GM21390 (cell line): ENCODE data around the gene RHOT2.
A peak's percentile ranks its signal among the peaks of the same experiment; 100 is the strongest.
"Not testable (repeated sequence)": the region's sequence is repeated elsewhere in the genome, so short reads cannot be mapped to it uniquely, and the experiment has no call there.

ENCODE experiments used
- ATAC-seq: cut with Tn5 transposase; IDR thresholded peaks from one replicate; pipeline ENCODE4 v1.9.1; 2021; ENCODE audit not compliant: unreplicated experiment

The RHOT2 gene

GRCh38 chr16:712740-713250 is 44.9 kb downstream of the RHOT2 start:
- ATAC-seq = not testable (repeated sequence)

DNA sequence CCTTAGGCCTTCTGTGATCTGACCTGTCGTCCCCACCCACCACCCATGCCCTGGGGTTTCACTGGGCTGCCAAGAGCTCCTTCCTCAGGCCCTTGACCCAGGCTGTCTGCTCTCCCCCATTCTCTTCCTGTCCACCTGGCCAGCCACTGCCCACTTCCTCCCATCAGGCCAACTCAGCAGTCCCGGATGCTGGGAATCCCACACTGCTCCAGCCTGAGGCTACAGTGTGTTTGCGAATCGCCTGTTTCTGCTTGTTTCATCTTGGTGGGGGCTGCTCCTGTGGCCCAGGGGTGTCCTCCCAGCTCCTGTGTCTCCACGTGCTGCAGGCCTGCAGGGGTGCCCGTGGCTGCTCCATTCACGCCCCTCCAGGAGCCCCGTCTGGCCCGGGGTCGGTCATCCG is 46.1 kb downstream of the RHOT2 start:
- ATAC-seq = no peak

DNA sequence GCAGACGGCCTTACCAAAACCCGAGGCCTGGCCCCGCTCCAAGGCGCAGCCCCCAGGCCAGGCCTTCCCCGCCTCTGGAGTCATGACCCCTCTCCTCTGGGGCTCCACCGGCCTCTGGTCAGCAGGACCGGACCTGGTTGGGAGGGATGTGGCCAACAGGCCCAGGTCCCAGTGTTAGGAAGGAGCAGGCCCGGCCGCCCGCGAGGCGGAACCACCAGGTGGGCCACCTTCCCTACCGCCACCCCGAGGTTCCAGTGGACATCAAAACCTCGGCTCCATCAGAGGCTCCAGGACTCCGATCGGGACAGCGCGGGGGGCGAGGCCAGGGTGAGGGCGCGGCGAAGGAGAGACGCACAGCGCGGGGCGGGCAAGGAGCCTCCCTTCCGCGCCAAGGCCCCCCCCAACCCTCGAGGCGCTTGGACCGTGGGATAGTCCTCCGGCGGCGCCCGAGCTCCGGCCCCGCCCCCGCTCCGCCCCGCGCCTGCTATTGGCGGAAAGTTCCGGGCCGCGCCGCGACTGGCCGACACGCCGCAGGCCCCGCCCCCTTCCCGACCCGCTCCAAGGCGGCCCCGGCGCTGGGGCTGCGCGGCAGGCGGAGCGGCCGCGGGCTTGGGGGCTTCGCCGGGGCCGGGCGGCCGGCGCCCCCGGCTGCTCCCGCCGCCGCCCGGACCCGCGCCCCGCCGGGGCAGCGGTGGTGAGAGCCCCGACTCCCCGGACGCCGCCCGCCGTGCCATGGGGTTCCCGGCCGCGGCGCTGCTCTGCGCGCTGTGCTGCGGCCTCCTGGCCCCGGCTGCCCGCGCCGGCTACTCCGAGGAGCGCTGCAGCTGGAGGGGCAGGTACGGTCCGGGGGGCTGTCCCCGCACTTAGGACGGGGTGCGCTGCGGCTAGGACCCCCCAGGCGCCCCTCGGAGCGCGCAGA is 46.9 kb downstream of the RHOT2 start, which contains the start of gene METRN:
Gene METRN, plus strand, starts transcription at position 561 of the 919 bp plus-strand sequence. Its CDS starts 172 bp downstream, at position 733.
- ATAC-seq = peak; percentile 68

DNA sequence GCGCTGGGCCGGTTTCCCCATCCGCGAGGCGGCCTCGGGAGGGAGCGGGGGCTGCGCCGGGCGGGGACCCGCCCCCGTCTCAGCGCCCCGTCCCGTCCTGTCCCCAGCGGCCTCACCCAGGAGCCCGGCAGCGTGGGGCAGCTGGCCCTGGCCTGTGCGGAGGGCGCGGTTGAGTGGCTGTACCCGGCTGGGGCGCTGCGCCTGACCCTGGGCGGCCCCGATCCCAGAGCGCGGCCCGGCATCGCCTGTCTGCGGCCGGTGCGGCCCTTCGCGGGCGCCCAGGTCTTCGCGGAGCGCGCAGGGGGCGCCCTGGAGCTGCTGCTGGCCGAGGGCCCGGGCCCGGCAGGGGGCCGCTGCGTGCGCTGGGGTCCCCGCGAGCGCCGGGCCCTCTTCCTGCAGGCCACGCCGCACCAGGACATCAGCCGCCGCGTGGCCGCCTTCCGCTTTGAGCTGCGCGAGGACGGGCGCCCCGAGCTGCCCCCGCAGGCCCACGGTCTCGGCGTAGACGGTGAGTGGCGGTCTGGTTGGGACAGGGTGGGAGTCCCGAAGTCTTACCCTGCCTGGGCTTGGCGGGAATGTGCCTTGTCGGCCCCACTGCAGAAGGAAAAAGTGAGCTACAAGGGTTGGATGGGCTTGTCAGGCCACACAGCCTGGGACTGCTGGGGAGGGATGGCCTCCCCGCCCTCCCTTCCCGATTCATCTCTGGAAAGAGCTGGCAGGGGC is 47.7 kb downstream of the RHOT2 start:
- no peak for ATAC-seq

- ATAC-seq = no peak
These were observed 48.3 kb downstream of the RHOT2 start for GRCh38 chr16:716200-716568.

- no peak for ATAC-seq
These were observed 48.9 kb downstream of the RHOT2 start for GRCh38 chr16:716768-717325.

- ATAC-seq = no peak
These were observed 49.7 kb downstream of the RHOT2 start for GRCh38 chr16:717450-718245.

GRCh38 chr16:718389-718788 is 50.5 kb downstream of the RHOT2 start:
- no peak for ATAC-seq

DNA sequence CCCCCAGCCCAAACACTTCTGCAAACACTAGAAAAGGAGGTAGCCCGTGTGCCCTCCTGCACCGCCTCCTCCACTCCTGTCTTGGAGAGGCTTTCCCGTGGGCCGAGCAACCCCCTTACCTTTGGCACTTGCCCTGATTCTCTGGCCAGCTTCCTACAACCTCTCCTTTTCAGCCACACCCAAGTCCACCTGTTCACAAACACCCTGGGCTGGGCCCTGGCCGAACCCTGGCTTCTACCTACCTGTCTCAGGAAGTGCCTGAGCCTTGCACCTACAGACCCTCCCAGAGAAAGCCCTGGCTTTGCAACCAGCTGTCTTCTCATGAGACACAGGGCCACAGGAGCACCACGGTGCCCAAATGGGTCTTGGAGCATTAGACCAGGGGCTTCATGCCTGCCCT is 51.0 kb downstream of the RHOT2 start:
- ATAC-seq = no peak

DNA sequence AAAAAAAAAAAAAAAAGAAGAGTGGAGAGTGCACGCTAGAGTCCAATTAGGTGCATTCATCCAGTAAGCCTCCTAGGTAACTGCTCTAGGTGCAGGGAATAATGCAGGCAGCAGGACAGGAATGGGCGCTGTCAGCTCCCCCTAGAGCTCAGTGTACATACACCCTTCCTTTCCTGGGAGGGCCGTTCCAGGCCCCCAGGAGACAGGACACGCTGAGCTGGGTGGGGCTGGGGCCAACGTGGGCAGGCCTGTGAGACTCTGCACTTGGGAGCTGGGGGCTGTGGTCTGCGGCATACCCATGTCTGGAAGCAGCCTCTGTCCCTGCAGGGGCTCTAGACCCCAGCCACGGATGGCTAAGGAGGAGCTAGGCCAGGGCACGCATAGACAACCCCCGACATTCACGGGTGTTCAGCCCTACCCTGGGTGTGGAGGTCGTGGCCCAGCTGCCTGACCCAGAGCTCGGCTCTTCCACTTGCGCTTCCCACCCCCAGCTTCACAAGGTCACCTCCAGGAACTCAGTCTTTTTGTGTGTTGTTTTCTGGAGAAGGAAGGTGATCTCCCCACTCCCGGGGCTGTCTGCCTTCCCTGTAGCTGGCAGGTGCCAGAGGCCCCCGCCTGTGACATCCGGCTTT is 52.0 kb downstream of the RHOT2 start:
- no peak for ATAC-seq

DNA sequence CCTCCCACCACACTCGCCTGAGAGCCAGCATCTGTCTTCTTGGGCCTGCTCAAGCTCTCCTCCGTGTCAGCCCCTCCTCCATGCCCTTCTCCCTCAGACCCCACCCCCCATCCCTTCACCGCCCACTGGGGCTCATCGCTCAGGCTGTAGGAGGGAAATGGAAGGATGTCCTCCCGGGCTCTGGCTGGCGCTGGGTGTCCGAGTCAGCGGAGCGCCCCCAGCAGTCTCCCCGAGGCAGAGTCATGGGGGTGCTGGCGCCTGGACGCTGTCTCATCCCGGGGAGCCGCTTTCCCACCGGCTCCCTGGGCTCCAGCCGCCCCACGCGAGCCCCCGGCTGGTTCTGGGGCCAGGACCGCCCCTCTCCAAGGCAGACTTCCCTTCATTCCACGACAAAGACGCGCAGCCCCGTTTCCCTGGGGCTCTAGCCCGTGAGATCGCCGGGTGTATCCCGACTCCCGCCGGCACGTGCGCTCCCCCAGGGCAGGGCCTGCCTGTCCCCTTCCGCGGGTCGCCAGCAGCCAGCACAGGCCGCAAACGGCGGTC is 52.6 kb downstream of the RHOT2 start:
- ATAC-seq = no peak

DNA sequence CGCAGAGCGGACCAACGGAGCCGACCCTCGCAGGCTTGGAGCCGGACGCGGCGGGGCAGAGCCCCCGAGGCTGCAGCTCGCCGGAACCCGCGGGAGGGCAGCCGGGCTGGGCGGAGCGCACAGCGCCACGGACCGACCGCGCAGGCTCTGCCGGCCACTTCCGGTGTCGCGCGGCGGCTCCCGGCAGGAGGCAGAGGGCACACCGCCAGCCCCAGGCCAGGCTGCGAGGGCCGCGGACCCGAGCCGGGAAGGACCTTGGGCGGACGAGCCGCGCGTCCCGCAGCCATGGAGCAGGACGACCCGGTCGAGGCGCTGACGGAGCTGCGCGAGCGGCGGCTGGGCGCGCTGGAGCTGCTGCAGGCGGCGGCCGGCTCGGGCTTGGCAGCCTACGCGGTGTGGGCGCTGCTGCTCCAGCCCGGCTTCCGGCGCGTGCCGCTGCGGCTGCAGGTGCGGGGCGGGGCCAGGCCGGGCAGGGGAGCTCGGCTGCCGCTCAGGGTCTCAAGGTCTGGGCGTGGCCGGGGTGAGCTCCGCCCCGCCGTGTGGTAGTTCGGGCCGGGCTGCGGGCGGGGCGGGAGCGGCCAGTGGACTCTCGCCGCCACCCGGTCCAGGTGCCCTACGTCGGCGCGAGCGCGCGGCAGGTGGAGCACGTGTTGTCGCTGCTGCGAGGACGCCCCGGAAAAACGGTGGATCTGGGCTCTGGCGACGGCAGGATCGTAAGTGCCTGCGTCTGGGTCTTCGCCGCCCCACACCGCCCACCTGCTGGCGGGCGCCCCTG is 53.2 kb downstream of the RHOT2 start, which contains the start of gene ANTKMT:
Gene ANTKMT, plus strand, starts transcription at position 157 of the 775 bp plus-strand sequence. Its CDS starts 129 bp downstream, at position 286.
- peak; percentile 60 for ATAC-seq

DNA sequence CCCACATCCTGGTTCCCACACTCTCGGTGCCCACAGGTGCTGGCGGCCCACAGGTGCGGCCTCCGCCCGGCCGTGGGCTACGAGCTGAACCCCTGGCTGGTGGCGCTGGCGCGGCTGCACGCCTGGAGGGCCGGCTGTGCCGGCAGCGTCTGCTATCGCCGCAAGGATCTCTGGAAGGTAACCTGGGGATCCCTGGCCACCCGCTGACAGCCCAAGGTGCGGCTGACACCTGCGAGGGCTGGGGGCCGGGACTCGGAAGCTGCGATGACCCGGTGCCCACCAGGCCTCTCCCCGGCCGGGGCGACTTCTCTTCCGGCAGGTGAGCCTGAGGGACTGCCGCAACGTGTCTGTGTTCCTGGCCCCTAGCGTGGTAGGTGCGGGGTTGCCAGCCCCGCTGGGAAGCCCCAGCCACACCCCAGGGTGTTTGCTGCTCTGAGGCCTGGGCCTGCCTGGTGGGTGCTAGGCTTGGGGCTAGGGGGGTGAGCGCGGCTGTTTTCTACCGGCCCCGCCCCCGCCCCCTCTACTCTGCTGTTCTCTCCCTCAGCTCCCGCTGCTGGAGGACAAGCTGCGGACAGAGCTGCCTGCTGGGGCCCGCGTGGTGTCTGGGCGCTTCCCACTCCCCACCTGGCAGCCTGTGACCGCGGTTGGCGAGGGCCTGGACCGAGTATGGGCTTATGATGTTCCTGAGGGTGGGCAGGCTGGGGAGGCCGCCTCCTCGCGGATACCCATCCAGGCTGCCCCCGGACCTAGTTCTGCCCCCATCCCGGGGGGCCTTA is 54.0 kb downstream of the RHOT2 start:
- ATAC-seq = no peak

DNA sequence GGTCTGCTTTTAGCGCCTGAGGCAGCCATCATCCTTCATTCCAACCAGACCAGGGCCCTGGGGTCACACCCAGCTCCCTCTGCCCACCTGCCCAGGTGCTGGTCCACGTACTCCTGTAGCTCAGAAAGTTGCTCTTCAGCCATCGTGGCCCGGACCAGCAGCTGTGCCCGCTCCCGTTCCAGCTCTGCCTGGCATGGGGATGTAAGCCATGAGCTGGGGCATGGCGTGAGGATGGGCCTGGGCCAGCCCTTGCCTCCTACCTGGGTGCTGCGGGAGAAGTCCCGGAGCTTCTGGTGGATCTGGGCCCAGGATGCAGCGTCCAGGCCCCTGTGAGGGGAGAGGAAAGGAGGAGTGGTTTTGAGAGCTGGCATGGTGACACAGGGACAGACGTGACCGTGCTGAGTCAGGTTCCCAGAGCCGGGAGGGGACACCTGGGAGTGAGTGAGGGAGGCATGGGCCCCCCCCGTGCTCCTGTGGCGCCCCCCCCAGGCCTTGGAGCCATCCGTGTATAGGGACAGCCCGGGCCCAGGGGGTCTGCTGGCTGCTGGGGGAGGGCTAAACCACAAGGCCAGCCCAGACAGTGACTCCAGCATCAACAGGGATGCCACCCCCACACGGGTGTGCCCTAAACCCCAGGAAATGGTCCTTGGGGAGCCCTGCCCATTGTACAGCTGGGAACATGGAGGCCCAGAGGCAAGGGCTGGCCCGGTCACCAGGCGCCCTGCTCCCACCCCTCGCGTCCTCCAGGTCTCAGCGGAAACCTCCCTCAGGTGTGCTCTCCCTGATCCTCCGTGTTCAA is 55.1 kb downstream of the RHOT2 start:
- ATAC-seq = no peak

DNA sequence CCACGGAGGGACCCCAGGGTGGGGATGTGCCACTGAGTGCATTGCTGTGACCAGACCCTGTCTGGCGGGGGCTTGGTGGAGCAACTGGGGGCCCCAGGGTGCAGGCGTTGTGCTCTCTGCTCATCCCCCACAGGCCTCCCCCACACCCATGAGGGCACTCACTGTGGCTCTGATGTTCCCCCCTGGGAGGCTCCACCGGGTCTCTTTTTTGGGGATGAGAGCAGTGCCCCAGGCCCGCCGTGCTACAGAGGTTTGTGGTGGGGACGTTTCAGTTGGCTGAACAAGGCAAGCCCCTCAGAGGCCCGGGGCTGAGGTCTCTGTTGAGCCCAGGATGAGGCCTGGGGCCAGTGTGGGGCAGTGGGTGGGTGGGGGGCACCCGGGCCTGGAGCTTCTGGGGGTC is 55.8 kb downstream of the RHOT2 start:
- no peak for ATAC-seq
